Transverse colon (tissue), 4 donors: ENCODE measurements around the gene MBNL2. TPM values are rescaled to one million over a fixed set of nuclear protein-coding genes. Genes with fewer than 3 reads are reported as not detected.
A peak's percentile ranks its signal among the peaks of the same experiment; 100 is the strongest.

ENCODE experiments used
- DNase-seq: peaks from one replicate; pipeline ENCODE4 v3.0.0-alpha.2; 2019
- H3K27ac ChIP-seq, 4 donors: fragments of 200-600 bp; sonication (generic); 2 replicates each; pipeline ENCODE4 v1.5.1; 2016 to 2018; ENCODE audit warnings: inconsistent platforms in 4 of 4
- H3K27me3 ChIP-seq: fragments of 200-600 bp; sonication (generic); 2 replicates; pipeline ENCODE4 v1.5.1; 2017; ENCODE audit warnings: inconsistent platforms
- H3K36me3 ChIP-seq, 4 donors: fragments of 200-600 bp; sonication (generic); 2 replicates each; pipeline ENCODE4 v1.5.1; 2017 to 2019; ENCODE audit warnings: inconsistent platforms in 4 of 4
- H3K4me1 ChIP-seq, 4 donors: fragments of 200-600 bp; sonication (generic); 2 replicates each; pipeline ENCODE4 v1.5.1; 2017 to 2020; ENCODE audit warnings: inconsistent platforms in 4 of 4
- H3K4me3 ChIP-seq, 4 donors: fragments of 200-600 bp; sonication (generic); 1 replicate in 1 of 4; 2 replicates in 3 of 4; pipeline versions ENCODE4 v1.5.1 to v1.6.1; 2017 to 2019; ENCODE audit warnings: inconsistent platforms in 4 of 4
- H3K9me3 ChIP-seq, 2 donors: fragments of 200-600 bp; sonication (generic); 2 replicates each; pipeline ENCODE4 v1.5.1; 2017 to 2019; ENCODE audit warnings: inconsistent platforms in 2 of 2
- CTCF ChIP-seq, 5 experiments: fragments of 200-600 bp in 3 of 5; fragments of 450-650 bp in 2 of 5; sonication (generic) in 3 of 5; IDR thresholded peaks; 1 replicate in 2 of 5; 2 replicates in 3 of 5; pipeline ENCODE4 v1.5.1; 2016 to 2017; ENCODE audit warnings: antibody characterized with exemption in 5 of 5, inconsistent platforms in 3 of 5, mild to moderate bottlenecking in 2 of 5, moderate library complexity in 1 of 5
- EP300 ChIP-seq: sonication (generic); formaldehyde crosslinking; IDR thresholded peaks from one replicate; pipeline ENCODE4 v1.6.1; 2017; ENCODE audit warnings: antibody characterized with exemption, low read depth
- POLR2A ChIP-seq: fragments of 450-650 bp; IDR thresholded peaks from one replicate; pipeline ENCODE4 v1.6.1; 2016; ENCODE audit warnings: antibody characterized with exemption, mild to moderate bottlenecking, moderate library complexity
- POLR2AphosphoS5 ChIP-seq, 3 donors: sonication (generic); formaldehyde crosslinking; IDR thresholded peaks; one replicate each; pipeline ENCODE4 v1.6.1; 2016; ENCODE audit warnings: antibody characterized with exemption in 3 of 3
- WGBS, 2 donors: methylation state at CpG; one replicate each; pipeline ENCODE4 v1.1.5; 2018; ENCODE audit warnings: low coverage in 1 of 2; 5-methylcytosine and 5-hydroxymethylcytosine counted together
- in situ Hi-C, 4 donors: fragments of 200-750 bp; cut with MboI; loops; one replicate each; pipeline versions ENCODE4 v1.15.0 to v1.15.1; 2017; ENCODE audit warnings: low sequenced_read_pairs in 3 of 4, low pct_ligation_motif_present in 1 of 4, low pct_unique_long_range_greater_than_20kb in 1 of 4
- intact Hi-C: fragments of 100-400 bp; cut with DNase I; formaldehyde crosslinking; loops from one replicate; pipeline ENCODE4 v1.15.1; 2023; ENCODE audit warnings: low total_unique reads
- total RNA-seq, 4 donors: library from RNA; depleted of rRNA; stranded (reverse); fragments of >200 nt; gene quantifications; one replicate each; pipeline ENCODE4 v1.1.0, GENCODE V29; 2016

MBNL2 gene
- total RNA-seq, 4 donors from 2014 or later: 26.9 to 53.7 (median 46.1) TPM

DNA sequence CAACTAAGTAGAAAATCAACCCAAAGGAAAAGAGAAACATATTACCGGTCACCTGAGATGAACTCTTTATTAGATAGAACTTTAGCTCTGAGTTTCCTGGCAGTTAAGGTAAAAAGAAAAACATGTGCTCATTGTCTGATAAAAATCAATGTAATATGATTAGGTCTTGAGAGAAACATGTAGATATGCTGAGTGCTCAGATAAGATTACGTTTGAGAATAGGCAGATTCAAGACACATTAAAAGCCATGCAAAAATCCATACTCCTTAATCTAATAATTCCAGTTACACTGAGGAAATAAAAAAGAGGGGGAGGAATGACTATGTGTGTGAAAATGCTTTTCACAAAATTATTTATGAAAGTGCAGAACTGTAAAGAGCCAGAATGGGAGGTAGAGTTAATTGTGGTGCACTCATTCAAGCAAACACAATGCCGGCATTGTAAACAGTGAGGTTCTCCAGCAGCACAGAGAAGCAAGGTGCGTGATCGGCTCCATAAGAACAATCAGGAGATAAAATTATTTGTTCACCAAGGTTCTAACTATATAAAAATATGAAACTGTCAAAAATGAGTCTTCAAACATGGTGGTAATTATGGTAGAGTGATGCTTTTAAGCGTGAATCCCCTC lies 88.8 kb downstream of the MBNL2 start:
- H3K36me3 ChIP-seq: no peaks in the 10 kb centered on the region

GRCh38 chr13:97311956-97312355 lies 89.8 kb downstream of the MBNL2 start:
- 83 to 87% methylated on average over 3 of the region's 3 CpGs for WGBS, 2 donors
- Histone ChIP-seq H3K27me3 (no peaks in the 10 kb centered on the region), H3K27ac (no peak overlapping the region), H3K9me3 (no peaks in the 10 kb centered on the region), H3K4me3 (no peak overlapping the region), H3K36me3 (no peaks in the 10 kb centered on the region), H3K4me1 (peaks cover 4 to 34% (median 10%) of the 10 kb centered on the region in 4 donors)
- in situ Hi-C loops: no loop called here
- intact Hi-C loops: no loop called here
- no peak for DNase-seq
- TF ChIP-seq POLR2A (no peak), EP300 (no peak), POLR2AphosphoS5 (IDR thresholded peaks at IDR 0.05) (no peak), CTCF (IDR thresholded peaks at IDR 0.05) (no peak)

More for the DNA sequence above, 88.8 kb downstream of the MBNL2 start:
- Histone ChIP-seq H3K27me3 (no peaks in the 10 kb centered on the region), H3K4me1 (peaks cover 4 to 35% (median 5%) of the 10 kb centered on the region in 4 donors), H3K27ac (no peak overlapping the region), H3K4me3 (no peak overlapping the region), H3K9me3 (no peaks in the 10 kb centered on the region)
- intact Hi-C loops: no loop called here
- in situ Hi-C loops: no loop called here
- WGBS, 2 donors: 60 to 66% methylated on average over 6 of the region's 6 CpGs
- no peak for DNase-seq
- no peak for TF ChIP-seq POLR2A
- TF ChIP-seq EP300: no peak
- no peak for TF ChIP-seq CTCF (IDR thresholded peaks at IDR 0.05)
- TF ChIP-seq POLR2AphosphoS5 (IDR thresholded peaks at IDR 0.05): no peak

GRCh38 chr13:97313551-97314260 lies 91.6 kb downstream of the MBNL2 start:
- no peaks in the 10 kb centered on the region for H3K9me3 ChIP-seq
- H3K36me3 ChIP-seq: no peaks in the 10 kb centered on the region
- H3K4me3 ChIP-seq: no peak overlapping the region
- no peak for DNase-seq
- in situ Hi-C loops: no loop called here
- H3K27me3 ChIP-seq: no peaks in the 10 kb centered on the region
- TF ChIP-seq EP300: no peak
- TF ChIP-seq POLR2A: no peak
- no peak for TF ChIP-seq CTCF (IDR thresholded peaks at IDR 0.05)
- no peak for TF ChIP-seq POLR2AphosphoS5 (IDR thresholded peaks at IDR 0.05)
- H3K27ac ChIP-seq: no peak overlapping the region
- H3K4me1 ChIP-seq: peaks cover 0 to 26% (median 12%) of the 10 kb centered on the region in 4 donors
- intact Hi-C loops: no loop called here

DNA sequence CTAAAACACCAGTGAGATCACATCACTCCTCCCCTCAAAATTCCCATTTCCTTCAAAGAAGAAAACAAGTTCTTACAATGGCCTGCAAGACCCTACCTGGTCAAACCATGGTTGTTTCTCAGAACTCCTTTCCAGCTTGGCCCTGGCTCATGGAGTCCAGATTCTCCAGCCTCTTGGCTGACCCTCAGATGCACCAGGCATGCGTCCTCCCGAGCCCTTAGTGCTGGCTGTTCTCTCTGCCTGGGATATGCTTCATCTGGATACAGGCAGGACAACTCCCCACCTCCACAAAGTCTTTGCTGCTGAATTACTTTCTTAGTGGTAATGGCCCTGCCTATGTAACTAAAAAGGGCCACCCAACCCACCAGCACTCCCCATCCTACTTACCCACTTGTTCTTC lies 94.3 kb downstream of the MBNL2 start:
- Histone ChIP-seq H3K4me1 (peaks cover 0 to 32% (median 22%) of the 10 kb centered on the region in 4 donors), H3K36me3 (no peaks in the 10 kb centered on the region), H3K4me3 (no peak overlapping the region), H3K9me3 (no peaks in the 10 kb centered on the region), H3K27me3 (no peaks in the 10 kb centered on the region), H3K27ac (peak overlapping the region in 2 of 4 donors; percentile 0 to 7)
- no peak for DNase-seq
- intact Hi-C loops: no loop called here
- 78% methylated on average over 2 of the region's 2 CpGs; no CpG with 5 or more reads in 1 of the 2 donors for WGBS, 2 donors
- in situ Hi-C loops: no loop called here
- no peak for TF ChIP-seq CTCF (IDR thresholded peaks at IDR 0.05)
- no peak for TF ChIP-seq POLR2A
- TF ChIP-seq EP300: no peak
- no peak for TF ChIP-seq POLR2AphosphoS5 (IDR thresholded peaks at IDR 0.05)
